MCF 10A (cell line): ENCODE results near the gene MAP3K5. TPM values are rescaled to one million over a fixed set of nuclear protein-coding genes. Genes with fewer than 3 reads are reported as not detected.

ENCODE experiments used
- BruUV-seq: library from RNA; stranded (reverse); fragments of 400-500 nt; replicated peaks from 2 replicates; lab custom pipeline; 2021; lab: Mats Ljungman, UMichigan
- CTCF ChIA-PET: fragments of 300-600 bp; sonication (Branson Sonifier 250); formaldehyde crosslinking; extraction: SDS; loops from one replicate; lab custom pipeline; 2021; ENCODE audit warnings: antibody characterized with exemption, inconsistent platforms; lab: Yijun Ruan, JAX
- POLR2A ChIA-PET: fragments of 300-600, 350-650 bp; sonication (Branson Sonifier 250); formaldehyde crosslinking; extraction: SDS; loops from one replicate; lab custom pipeline; 2020; ENCODE audit warnings: antibody characterized with exemption, inconsistent platforms; lab: Yijun Ruan, JAX
- DNase-seq: peaks from one replicate; pipeline ENCODE4 v3.0.0-alpha.2; 2018; ENCODE audit not compliant: unreplicated experiment
- H3K27ac Mint-ChIP-seq: one replicate; pipeline ENCODE4 v1.8.0; 2022; ENCODE audit warnings: mild to moderate bottlenecking, low read depth, mixed read lengths; ENCODE audit not compliant: unreplicated experiment
- H3K27me3 Mint-ChIP-seq: one replicate; pipeline ENCODE4 v1.8.0; 2022; ENCODE audit warnings: mixed read lengths; ENCODE audit not compliant: insufficient read depth, unreplicated experiment
- H3K36me3 Mint-ChIP-seq: one replicate; pipeline ENCODE4 v1.8.0; 2022; ENCODE audit warnings: mild to moderate bottlenecking, moderate library complexity, mixed read lengths; ENCODE audit not compliant: insufficient read depth, unreplicated experiment
- H3K4me1 Mint-ChIP-seq: one replicate; pipeline ENCODE4 v1.8.0; 2022; ENCODE audit warnings: mixed read lengths; ENCODE audit not compliant: insufficient read depth, unreplicated experiment
- H3K4me3 Mint-ChIP-seq: one replicate; pipeline ENCODE4 v1.8.0; 2022; ENCODE audit warnings: mild to moderate bottlenecking, moderate library complexity, mixed read lengths; ENCODE audit not compliant: unreplicated experiment
- H3K9me3 Mint-ChIP-seq: one replicate; pipeline ENCODE4 v1.8.0; 2022; ENCODE audit warnings: mixed read lengths; ENCODE audit not compliant: unreplicated experiment
- CTCF ChIP-seq: fragments of 200-600 bp; IDR thresholded peaks from one replicate; pipeline ENCODE4 v1.8.0; 2022; ENCODE audit warnings: antibody characterized with exemption, mild to moderate bottlenecking; ENCODE audit not compliant: unreplicated experiment
- intact Hi-C: fragments of 100-400 bp; cut with micrococcal nuclease; formaldehyde crosslinking; loops from 2 replicates; pipeline ENCODE4 v1.14.1; 2022
- total RNA-seq: library from RNA; stranded (reverse); gene quantifications from 2 replicates; pipeline ENCODE4 v1.2.3, GENCODE V29; 2022

Gene MAP3K5
- total RNA-seq, 1 experiment from 2014 or later = 8.4 TPM

- POLR2A ChIA-PET = interaction anchor here (0.8 to 2.1 kb wide), 3 partner anchors 18 to 40 kb away, joined by 3 to 8 read pairs (median 7); no protein-coding TSS in a partner anchor
- TF ChIP-seq CTCF = no peak
These were observed 54.9 kb downstream of the MAP3K5 start for GRCh38 chr6:136737374-136737844.

GRCh38 chr6:136736281-136736960 lies 55.9 kb downstream of the MAP3K5 start:
- no peak overlapping the region for H3K4me3 Mint-ChIP-seq
- ChIA-PET CTCF (interaction anchor here (1.1 kb wide), 1 partner anchor 92 kb away, joined by 3 read pairs; no protein-coding TSS in a partner anchor), POLR2A (no interaction called here)
- no peaks in the 10 kb centered on the region for H3K27me3 Mint-ChIP-seq
- H3K9me3 Mint-ChIP-seq = no peaks in the 10 kb centered on the region
- no peak overlapping the region for H3K27ac Mint-ChIP-seq
- no peak for DNase-seq
- peaks cover 15% of the 10 kb centered on the region for H3K4me1 Mint-ChIP-seq
- TF ChIP-seq CTCF = no peak
- no TSS peak for BruUV-seq
- H3K36me3 Mint-ChIP-seq = no peaks in the 10 kb centered on the region
- intact Hi-C loops = no loop called here

More at GRCh38 chr6:136737374-136737844, 54.9 kb downstream of the MAP3K5 start:
- no TSS peak for BruUV-seq
- no peak for DNase-seq
- Mint-ChIP-seq H3K9me3 (no peaks in the 10 kb centered on the region), H3K4me3 (no peak overlapping the region), H3K4me1 (peaks cover 15% of the 10 kb centered on the region), H3K27me3 (no peaks in the 10 kb centered on the region), H3K36me3 (no peaks in the 10 kb centered on the region), H3K27ac (peak overlapping the region; percentile 54)
- intact Hi-C loops = no loop called here
- CTCF ChIA-PET = no interaction called here

- H3K4me1 Mint-ChIP-seq = peaks cover 15% of the 10 kb centered on the region
- ChIA-PET CTCF (no interaction called here), POLR2A (no interaction called here)
- no TSS peak for BruUV-seq
- H3K36me3 Mint-ChIP-seq = no peaks in the 10 kb centered on the region
- H3K27ac Mint-ChIP-seq = no peak overlapping the region
- no peak overlapping the region for H3K4me3 Mint-ChIP-seq
- H3K27me3 Mint-ChIP-seq = no peaks in the 10 kb centered on the region
- intact Hi-C loops = no loop called here
- no peaks in the 10 kb centered on the region for H3K9me3 Mint-ChIP-seq
- DNase-seq = no peak
- no peak for TF ChIP-seq CTCF
These were observed 57.3 kb downstream of the MAP3K5 start for GRCh38 chr6:136734977-136735376.

GRCh38 chr6:136732889-136733288 lies 59.4 kb downstream of the MAP3K5 start:
- Mint-ChIP-seq H3K4me1 (peaks cover 16% of the 10 kb centered on the region), H3K27ac (no peak overlapping the region), H3K36me3 (no peaks in the 10 kb centered on the region), H3K4me3 (no peak overlapping the region), H3K9me3 (no peaks in the 10 kb centered on the region), H3K27me3 (no peaks in the 10 kb centered on the region)
- no TSS peak for BruUV-seq
- TF ChIP-seq CTCF = no peak
- no peak for DNase-seq
- ChIA-PET POLR2A (interaction anchor here (1.5 to 1.8 kb wide), 2 partner anchors 9 to 11 kb away, joined by 5 read pairs; no protein-coding TSS in a partner anchor), CTCF (no interaction called here)
- intact Hi-C loops = loop anchor here (1.0 kb wide), 1 partner anchor 37 kb away; no protein-coding TSS in a partner anchor
